Fibroblast of skin of left quadriceps (primary cell): ENCODE data around the gene MATN4.
"Not testable (repeated sequence)": the region's sequence is repeated elsewhere in the genome, so short reads cannot be mapped to it uniquely, and the experiment has no call there.

ENCODE experiments used
- DNase-seq, 2 experiments: peaks; one replicate each; pipeline ENCODE4 v3.0.0-alpha.2; 2013; ENCODE audit warnings: low read depth in 2 of 2

The MATN4 gene

GRCh38 chr20:45308117-45308778, at the start of gene MATN4:
TSS of gene MATN4 (minus strand) at chr20:45308299. CDS start at chr20:45305582, 2,717 bp downstream.
- no peak for DNase-seq

- no peak for DNase-seq
Observed at GRCh38 chr20:45355209-45356084, 47.3 kb upstream of the MATN4 start.

GRCh38 chr20:45354423-45355208, 46.5 kb upstream of the MATN4 start:
- DNase-seq, result no peak

- no peak for DNase-seq
Observed at GRCh38 chr20:45353746-45354145, 45.6 kb upstream of the MATN4 start.

GRCh38 chr20:45352729-45353128, 44.6 kb upstream of the MATN4 start:
- no peak for DNase-seq

GRCh38 chr20:45350795-45351194, 42.7 kb upstream of the MATN4 start:
- DNase-seq, result not testable (repeated sequence)

- DNase-seq, result no peak
Observed at GRCh38 chr20:45350217-45350616, 42.1 kb upstream of the MATN4 start.

GRCh38 chr20:45347936-45348778, 40.1 kb upstream of the MATN4 start, which contains the start of gene SDC4:
TSS of gene SDC4 (minus strand) at chr20:45348424. CDS start at chr20:45348384, 40 bp downstream.
- no peak for DNase-seq

- DNase-seq, result no peak
Observed at GRCh38 chr20:45347297-45347935, 39.3 kb upstream of the MATN4 start.

GRCh38 chr20:45346851-45347250, 38.8 kb upstream of the MATN4 start:
- no peak for DNase-seq

GRCh38 chr20:45346291-45346718, 38.2 kb upstream of the MATN4 start:
- DNase-seq, result no peak

- no peak for DNase-seq
Observed at GRCh38 chr20:45345104-45345936, 37.2 kb upstream of the MATN4 start.

GRCh38 chr20:45344168-45344860, 36.2 kb upstream of the MATN4 start:
- DNase-seq, result peak in 1 of 2 experiments; percentile 63

GRCh38 chr20:45343532-45344167, 35.6 kb upstream of the MATN4 start:
- no peak for DNase-seq

- DNase-seq, result no peak
Observed at GRCh38 chr20:45342855-45343531, 34.9 kb upstream of the MATN4 start.

- DNase-seq, result no peak
Observed at GRCh38 chr20:45341939-45342854, 34.1 kb upstream of the MATN4 start.

GRCh38 chr20:45341579-45341938, 33.5 kb upstream of the MATN4 start:
- DNase-seq, result no peak
